ENCODE measurements around the gene RAB3IL1.

The RAB3IL1 gene

GRCh38 chr11:61847914-61848581 lies 69.3 kb downstream of the RAB3IL1 start:
- no peak for TF ChIP-seq CTCF (IDR thresholded peaks at IDR 0.05; ENCODE audit: insufficient read depth, low read length, poor library complexity, severe bottlenecking)
- no peak for DNase-seq (ENCODE audit: extremely low read depth, insufficient read length)
- Histone ChIP-seq H3K4me3 (replicated peaks; ENCODE audit: low read depth, low read length) (no peak overlapping the region), H3K36me3 (ENCODE audit: control insufficient read depth, insufficient read depth, low read length) (peaks cover 37% of the 10 kb centered on the region), H3K27me3 (replicated peaks; ENCODE audit: control insufficient read depth, insufficient read depth, low read length) (no peaks in the 10 kb centered on the region)
